CD14-positive monocyte (primary cell): ENCODE results near the gene TMEM82. TPM values are rescaled to one million over a fixed set of nuclear protein-coding genes. Genes with fewer than 3 reads are reported as not detected.

Experiments used
- DNase-seq, 3 donors: peaks; one replicate each; pipeline ENCODE4 v3.0.0-alpha.2; 2011 to 2022
- H2AFZ ChIP-seq: 2 replicates; pipeline ENCODE4 v1.6.0; 2012; ENCODE audit warnings: mild to moderate bottlenecking, low read depth, low read length, inconsistent platforms; ENCODE audit not compliant: insufficient read depth, poor library complexity, severe bottlenecking
- H3K27ac ChIP-seq, 2 donors: 1 replicate in 1 of 2; 2 replicates in 1 of 2; pipeline ENCODE4 v1.5.1; 2012 to 2013; ENCODE audit warnings: low read length in 2 of 2, control low read depth in 1 of 2, inconsistent platforms in 1 of 2, low read depth in 1 of 2, mild to moderate bottlenecking in 1 of 2
- H3K27me3 ChIP-seq, 2 donors: one replicate each; pipeline versions ENCODE4 v1.6.0 to v1.6.1; 2011 to 2013; ENCODE audit warnings: low read length in 2 of 2; ENCODE audit not compliant: control insufficient read depth in 2 of 2, insufficient read depth in 2 of 2
- H3K36me3 ChIP-seq, 2 donors: replicated peaks in 1 of 2; 1 replicate in 1 of 2; 2 replicates in 1 of 2; pipeline versions ENCODE4 v1.5.1 to v1.6.1; 2012 to 2013; ENCODE audit warnings: low read length in 2 of 2, control low read depth in 1 of 2, inconsistent platforms in 1 of 2, mild to moderate bottlenecking in 1 of 2; ENCODE audit not compliant: insufficient read depth in 2 of 2, control insufficient read depth in 1 of 2
- H3K4me1 ChIP-seq, 2 donors: 1 replicate in 1 of 2; 2 replicates in 1 of 2; pipeline versions ENCODE4 v1.5.1 to v1.6.1; 2012 to 2013; ENCODE audit warnings: low read length in 2 of 2, control low read depth in 1 of 2, inconsistent platforms in 1 of 2, mild to moderate bottlenecking in 1 of 2, moderate library complexity in 1 of 2; ENCODE audit not compliant: insufficient read depth in 2 of 2, control insufficient read depth in 1 of 2
- H3K4me2 ChIP-seq: replicated peaks from 2 replicates; pipeline ENCODE3; 2012; ENCODE audit warnings: low read length, moderate library complexity, mild to moderate bottlenecking; ENCODE audit not compliant: poor library complexity, severe bottlenecking; ENCODE audit errors: extremely low read depth
- H3K4me3 ChIP-seq, 3 experiments: fragments of 200-600 bp in 1 of 3; sonication (generic) in 1 of 3; replicated peaks in 1 of 3; 1 replicate in 2 of 3; 2 replicates in 1 of 3; pipeline ENCODE4 v1.5.1; 2011 to 2013; ENCODE audit warnings: low read length in 3 of 3, mild to moderate bottlenecking in 3 of 3, control low read depth in 2 of 3, low read depth in 2 of 3, inconsistent platforms in 1 of 3, moderate library complexity in 1 of 3
- H3K79me2 ChIP-seq: 2 replicates; pipeline ENCODE4 v1.6.0; 2012; ENCODE audit warnings: mild to moderate bottlenecking, control low read depth, inconsistent platforms, low read length, moderate library complexity; ENCODE audit not compliant: insufficient read depth
- H3K9ac ChIP-seq: 2 replicates; pipeline ENCODE4 v1.6.0; 2017; ENCODE audit warnings: low read length, mild to moderate bottlenecking; ENCODE audit not compliant: insufficient read depth, poor library complexity, severe bottlenecking
- H3K9me3 ChIP-seq, 2 donors: replicated peaks in 1 of 2; 1 replicate in 1 of 2; 2 replicates in 1 of 2; pipeline versions ENCODE4 v1.5.1 to v1.6.1; 2012 to 2013; ENCODE audit warnings: low read length in 2 of 2, control low read depth in 1 of 2; ENCODE audit not compliant: control insufficient read depth in 1 of 2, insufficient read depth in 1 of 2
- H4K20me1 ChIP-seq: 2 replicates; pipeline ENCODE4 v1.6.0; 2012; ENCODE audit warnings: mild to moderate bottlenecking, low read length, control low read depth, moderate library complexity; ENCODE audit not compliant: insufficient read depth
- H3K27ac Mint-ChIP-seq, 7 donors: one replicate each; pipeline ENCODE4 v1.8.0; 2020; ENCODE audit warnings: mild to moderate bottlenecking in 7 of 7, mixed read lengths in 7 of 7, moderate library complexity in 6 of 7, inconsistent platforms in 2 of 7
- H3K27me3 Mint-ChIP-seq, 3 donors: one replicate each; pipeline ENCODE4 v1.8.0; 2021 to 2022; ENCODE audit warnings: low read depth in 3 of 3, mild to moderate bottlenecking in 3 of 3, mixed read lengths in 3 of 3, moderate library complexity in 3 of 3, inconsistent platforms in 1 of 3
- H3K36me3 Mint-ChIP-seq, 2 donors: one replicate each; pipeline ENCODE4 v1.8.0; 2020; ENCODE audit warnings: mixed read lengths in 2 of 2, inconsistent platforms in 1 of 2, mild to moderate bottlenecking in 1 of 2
- H3K4me1 Mint-ChIP-seq: one replicate; pipeline ENCODE4 v1.8.0; 2020; ENCODE audit warnings: mild to moderate bottlenecking, mixed read lengths
- H3K4me3 Mint-ChIP-seq, 2 donors: one replicate each; pipeline ENCODE4 v1.8.0; 2020; ENCODE audit warnings: mild to moderate bottlenecking in 2 of 2, mixed read lengths in 2 of 2, moderate library complexity in 1 of 2
- H3K9me3 Mint-ChIP-seq, 7 donors: one replicate each; pipeline ENCODE4 v1.8.0; 2020 to 2022; ENCODE audit warnings: mixed read lengths in 7 of 7, mild to moderate bottlenecking in 6 of 7, moderate library complexity in 6 of 7, inconsistent platforms in 2 of 7
- CTCF ChIP-seq: fragments of 200-600 bp; IDR thresholded peaks from one replicate; pipeline ENCODE4 v1.8.0; 2022; ENCODE audit warnings: antibody characterized with exemption, mild to moderate bottlenecking
- WGBS: methylation state at CpG from one replicate; pipeline ENCODE4 v1.1.5; 2013; ENCODE audit warnings: missing lambda C conversion rate; ENCODE audit not compliant: insufficient coverage; 5-methylcytosine and 5-hydroxymethylcytosine counted together
- intact Hi-C, 2 donors: fragments of 100-400 bp; cut with micrococcal nuclease; formaldehyde crosslinking; loops; one replicate each; pipeline versions ENCODE4 v1.15.0 to v1.15.1; 2023
- polyA plus RNA-seq, 3 donors: library from polyadenylated mRNA; depleted of rRNA in 1 of 3; unstranded in 2 of 3; stranded (reverse) in 1 of 3; fragments of 300-500 nt in 2 of 3; fragments of >200 nt in 1 of 3; fragmentation: Illumina TruSeq in 2 of 3; gene quantifications; 1 replicate in 2 of 3; 2 replicates in 1 of 3; pipeline ENCODE4 v1.2.3, GENCODE V29; 2012 to 2021

TMEM82 gene
- polyA plus RNA-seq, 3 donors: not detected

- Histone ChIP-seq H3K36me3 (no peaks in the 10 kb centered on the region), H3K9ac (no peak overlapping the region), H3K4me2 (no peak overlapping the region), H2AFZ (no peak overlapping the region), H4K20me1 (no peaks in the 10 kb centered on the region), H3K79me2 (no peaks in the 10 kb centered on the region), H3K4me3 (no peak overlapping the region), H3K9me3 (peaks cover 0 to 6% of the 10 kb centered on the region in 2 donors), H3K27me3 (peaks cover 23 to 46% of the 10 kb centered on the region in 2 donors), H3K4me1 (no peaks in the 10 kb centered on the region), H3K27ac (no peak overlapping the region)
- intact Hi-C loops: no loop called here
- peaks cover 0 to 10% (median 4%) of the 10 kb centered on the region in 7 donors for H3K9me3 Mint-ChIP-seq
- no peak for TF ChIP-seq CTCF
- DNase-seq: no peak
- H3K27me3 Mint-ChIP-seq: peaks cover 49 to 61% (median 53%) of the 10 kb centered on the region in 3 donors
- peaks cover 0 to 5% of the 10 kb centered on the region in 2 donors for H3K36me3 Mint-ChIP-seq
- 79% methylated on average over 2 of the region's 4 CpGs for WGBS
- H3K4me1 Mint-ChIP-seq: peaks cover 15% of the 10 kb centered on the region
- peak overlapping the region in 1 of 2 donors; percentile 49 for H3K4me3 Mint-ChIP-seq
- H3K27ac Mint-ChIP-seq: no peak overlapping the region
Measured at GRCh38 chr1:15755646-15756040, 13.3 kb downstream of the TMEM82 start.

GRCh38 chr1:15756143-15757015 lies 14.1 kb downstream of the TMEM82 start:
- no peak overlapping the region for H3K4me3 ChIP-seq
- TF ChIP-seq CTCF: no peak
- H3K4me1 Mint-ChIP-seq: peaks cover 15% of the 10 kb centered on the region
- H3K9ac ChIP-seq: no peak overlapping the region
- no peaks in the 10 kb centered on the region for H3K4me1 ChIP-seq
- peaks cover 0 to 10% (median 5%) of the 10 kb centered on the region in 7 donors for H3K9me3 Mint-ChIP-seq
- H3K9me3 ChIP-seq: peaks cover 0 to 11% of the 10 kb centered on the region in 2 donors
- WGBS: 11% methylated on average over 14 of the region's 21 CpGs
- peak overlapping the region; percentile 46 for H2AFZ ChIP-seq
- intact Hi-C loops: no loop called here
- H3K36me3 ChIP-seq: no peaks in the 10 kb centered on the region
- no peak overlapping the region for H3K27ac ChIP-seq
- H4K20me1 ChIP-seq: no peaks in the 10 kb centered on the region
- peaks cover 56 to 68% (median 60%) of the 10 kb centered on the region in 3 donors for H3K27me3 Mint-ChIP-seq
- H3K27ac Mint-ChIP-seq: peak overlapping the region in 1 of 7 donors; percentile 50
- H3K27me3 ChIP-seq: peaks cover 30 to 54% of the 10 kb centered on the region in 2 donors
- H3K4me2 ChIP-seq: no peak overlapping the region
- no peaks in the 10 kb centered on the region for H3K79me2 ChIP-seq
- DNase-seq: no peak
- H3K36me3 Mint-ChIP-seq: peaks cover 0 to 5% of the 10 kb centered on the region in 2 donors
- H3K4me3 Mint-ChIP-seq: peak overlapping the region in 1 of 2 donors; percentile 73
